ENCODE data around the gene C12orf42.

DNA sequence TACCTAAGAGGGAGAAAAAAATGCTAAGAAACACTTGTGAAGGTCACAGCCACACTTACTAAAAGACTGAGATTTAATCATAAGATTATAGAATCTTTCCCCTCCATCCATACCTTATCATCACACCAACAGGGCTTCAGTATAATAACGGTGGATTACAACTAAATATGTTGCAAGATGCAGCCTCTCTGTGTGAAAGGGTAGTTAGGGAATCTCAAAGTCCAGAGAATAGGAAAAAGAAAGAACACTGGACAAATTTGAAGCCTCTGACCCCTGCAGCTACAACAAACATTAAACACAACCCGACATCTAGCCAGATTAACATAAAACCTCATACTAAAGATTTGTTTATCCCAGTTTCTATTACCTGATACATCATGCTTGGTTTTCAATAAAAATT is 181.0 kb downstream of the C12orf42 start:
- TF ChIP-seq POLR2A (IDR thresholded peaks at IDR 0.05; ENCODE audit: low read length) (no peak), GATA1 (IDR thresholded peaks at IDR 0.05; ENCODE audit: low read depth, low read length) (no peak)

All from erythroblast (primary cell).